K562 (cell line): Measurements from ENCODE around the gene TUBB1. TPM values are rescaled to one million over a fixed set of nuclear protein-coding genes. Genes with fewer than 3 reads are reported as not detected.

Source experiments
- CBX1 ChIP-seq: sonication (generic); IDR thresholded peaks from 2 replicates; pipeline ENCODE4 v1.6.1; 2016; ENCODE audit warnings: antibody characterized with exemption, low read depth, mild to moderate bottlenecking
- FOXK2 ChIP-seq, 2 experiments: fragments of 450-650 bp; IDR thresholded peaks in 1 of 2; conservative IDR thresholded peaks in 1 of 2; 2 replicates each; pipeline ENCODE4 v1.6.1; 2016; ENCODE audit warnings: low read depth in 2 of 2, mild to moderate bottlenecking in 1 of 2
- GTF2A2 ChIP-seq: IDR thresholded peaks from 2 replicates; pipeline ENCODE4 v1.6.1; 2016; ENCODE audit warnings: mild to moderate bottlenecking, missing genetic modification characterization, missing compliant biosample characterization
- MCM7 ChIP-seq, 2 experiments: fragments of 450-650 bp; IDR thresholded peaks; 2 replicates each; pipeline ENCODE4 v1.6.1; 2016 to 2018
- MEF2A ChIP-seq: IDR thresholded peaks from 2 replicates; pipeline ENCODE4 v1.6.1; 2011; ENCODE audit warnings: low read depth, mild to moderate bottlenecking, low read length, moderate library complexity; ENCODE audit not compliant: control insufficient read depth
- MXI1 ChIP-seq: IDR thresholded peaks from 2 replicates; pipeline ENCODE4 v1.6.1; 2011; ENCODE audit warnings: low read depth, mild to moderate bottlenecking, improper control_type of control experiment, low read length
- POLR2A ChIP-seq: fragments of 450-650 bp; conservative IDR thresholded peaks from 2 replicates; pipeline ENCODE4 v1.6.1; 2016
- POLR2AphosphoS5 ChIP-seq: IDR thresholded peaks from 2 replicates; pipeline ENCODE4 v1.6.1; 2011; ENCODE audit warnings: mild to moderate bottlenecking, low read depth, low read length, moderate library complexity; ENCODE audit not compliant: control insufficient read depth, insufficient read depth
- RBFOX2 ChIP-seq: fragments of 200-400 bp; formaldehyde crosslinking; IDR thresholded peaks from 2 replicates; pipeline ENCODE4 v1.6.1; 2017; ENCODE audit warnings: low read depth, mild to moderate bottlenecking, low read length, moderate library complexity
- XRCC5 ChIP-seq: fragments of 200-400 bp; formaldehyde crosslinking; IDR thresholded peaks from 2 replicates; pipeline ENCODE4 v1.6.1; 2017; ENCODE audit warnings: low read depth, mild to moderate bottlenecking, low read length
- ZNF586 ChIP-seq: fragments of 450-650 bp; formaldehyde crosslinking; conservative IDR thresholded peaks from 2 replicates; pipeline ENCODE4 v1.4.0; 2020; ENCODE audit warnings: mild to moderate bottlenecking, moderate library complexity
- ZNF717 ChIP-seq: fragments of 250-450 bp; sonication (Bioruptor Pico); IDR thresholded peaks from 2 replicates; pipeline ENCODE4 v1.5.0; 2021
- polyA plus RNA-seq, 8 experiments: library from polyadenylated mRNA; depleted of rRNA in 4 of 8; stranded (reverse) in 5 of 8; unstranded in 3 of 8; fragments of >200 nt; fragmentation: Nextera tagmentation in 2 of 8; fragmentation: Illumina TruSeq in 1 of 8; extraction: Ambion mirVana in 2 of 8; extraction: Trizol in 1 of 8; gene quantifications; 2 replicates each; pipeline versions ENCODE4 v1.2.1 to v1.2.3, GENCODE V29; 2011 to 2014; ENCODE audit warnings: inconsistent platforms in 1 of 8, missing spikeins in 1 of 8
- total RNA-seq, 7 experiments: library from RNA; depleted of rRNA in 6 of 7; stranded (reverse); fragments of >200 nt in 6 of 7; fragmentation: Illumina TruSeq in 2 of 7; extraction: Trizol in 2 of 7; gene quantifications; 2 replicates each; pipeline versions ENCODE4 v1.2.1 to v1.2.3, GENCODE V29; 2011 to 2021; ENCODE audit warnings: low replicate concordance in 1 of 7
- TF ChIP-seq, protein P1 (sequence below): fragments of 250-450 bp; sonication (Bioruptor Pico); IDR thresholded peaks from 2 replicates; pipeline ENCODE4 v1.5.0; 2021

Gene TUBB1
- total and polyA plus RNA-seq, 9 of the 15 experiments (the other 6 are each of a cell fraction or from before 2014, with no cell fraction given) = 1.5 to 3.9 (median 2.4) TPM

DNA sequence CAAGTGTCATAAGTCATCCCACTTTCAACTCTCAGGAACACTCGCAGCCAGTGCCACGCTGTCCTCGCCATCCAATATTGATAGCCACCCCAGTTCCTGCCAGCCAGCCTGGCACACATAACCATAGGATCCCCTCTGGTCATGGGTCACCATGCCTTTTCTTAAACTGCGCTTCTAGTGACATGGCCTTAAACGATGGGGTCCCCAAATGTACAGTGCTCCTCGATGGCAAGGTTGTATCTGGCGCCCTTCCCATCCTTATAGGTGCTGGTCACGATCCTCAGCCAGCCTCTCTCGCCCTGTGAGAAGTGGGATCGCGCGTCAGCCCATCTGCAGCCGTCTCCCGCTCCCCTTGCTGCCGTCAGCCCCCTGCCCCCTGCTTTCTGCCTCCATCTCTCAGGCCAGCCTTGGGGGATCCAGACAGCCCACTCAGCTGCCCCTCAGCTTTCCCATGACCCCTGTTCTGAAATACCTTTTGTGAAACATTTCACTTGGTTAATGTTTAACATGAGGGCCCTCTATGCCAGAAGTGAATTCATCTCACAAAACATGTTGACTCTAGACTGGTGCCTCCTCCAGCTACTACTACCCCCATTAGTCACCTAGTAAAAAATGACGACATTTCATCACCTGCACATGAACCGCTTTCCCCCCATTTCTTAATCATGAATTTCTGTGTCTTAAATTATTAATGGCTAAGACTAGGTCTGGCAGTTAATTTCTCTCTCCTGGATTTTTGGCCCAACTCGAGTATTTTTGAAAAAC, 23.6 kb upstream of the TUBB1 start (continued):
- TF ChIP-seq, protein P1, sequence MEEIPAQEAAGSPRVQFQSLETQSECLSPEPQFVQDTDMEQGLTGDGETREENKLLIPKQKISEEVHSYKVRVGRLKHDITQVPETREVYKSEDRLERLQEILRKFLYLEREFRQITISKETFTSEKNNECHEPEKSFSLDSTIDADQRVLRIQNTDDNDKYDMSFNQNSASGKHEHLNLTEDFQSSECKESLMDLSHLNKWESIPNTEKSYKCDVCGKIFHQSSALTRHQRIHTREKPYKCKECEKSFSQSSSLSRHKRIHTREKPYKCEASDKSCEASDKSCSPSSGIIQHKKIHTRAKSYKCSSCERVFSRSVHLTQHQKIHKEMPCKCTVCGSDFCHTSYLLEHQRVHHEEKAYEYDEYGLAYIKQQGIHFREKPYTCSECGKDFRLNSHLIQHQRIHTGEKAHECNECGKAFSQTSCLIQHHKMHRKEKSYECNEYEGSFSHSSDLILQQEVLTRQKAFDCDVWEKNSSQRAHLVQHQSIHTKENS (CRISPR knock-in tag) = no peak
- TF ChIP-seq XRCC5 (no peak), GTF2A2 (tag) (no peak), POLR2AphosphoS5 (peak; percentile 15; the same call in 1 of the 2 replicates), MXI1 (no peak), MCM7 (IDR thresholded peaks at IDR 0.05) (no peak), POLR2A (peak; percentile 29; the same call in 1 of the 2 replicates), RBFOX2 (peak; percentile 28), MEF2A (no peak), ZNF586 (no peak), FOXK2 (conservative IDR thresholded peaks at IDR 0.05 in 1 of 2, IDR thresholded peaks at IDR 0.05 in 1 of 2; ENCODE audit: low read depth in 2 of 2) (no peak), CBX1 (no peak), ZNF717 (CRISPR knock-in tag) (no peak)
- TF ChIP-seq, all 486 proteins: peak for 5
